ENCODE results near the gene FAAP20.

FAAP20 gene

GRCh38 chr1:2193514-2194281 lies 874 bp downstream of the FAAP20 start:
- DNase-seq = no peak

- DNase-seq = no peak
Observed at GRCh38 chr1:2192031-2192995, 2.3 kb downstream of the FAAP20 start.

GRCh38 chr1:2190491-2190976 lies 4.0 kb downstream of the FAAP20 start:
- DNase-seq = no peak

GRCh38 chr1:2189459-2190425 lies 4.8 kb downstream of the FAAP20 start:
- DNase-seq = peak; percentile 53 to 67

- no peak for DNase-seq
Observed at GRCh38 chr1:2188336-2188735, 6.2 kb downstream of the FAAP20 start.

GRCh38 chr1:2187619-2188018 lies 7.0 kb downstream of the FAAP20 start:
- DNase-seq = no peak

GRCh38 chr1:2186901-2187300 lies 7.7 kb downstream of the FAAP20 start:
- no peak for DNase-seq

- no peak for DNase-seq
Observed at GRCh38 chr1:2185880-2186855, 8.4 kb downstream of the FAAP20 start.

GRCh38 chr1:2184934-2185333 lies 9.6 kb downstream of the FAAP20 start:
- no peak for DNase-seq

- no peak for DNase-seq
Observed at GRCh38 chr1:2184531-2184930, 10.0 kb downstream of the FAAP20 start.

GRCh38 chr1:2183937-2184334 lies 10.6 kb downstream of the FAAP20 start:
- DNase-seq = no peak

- DNase-seq = no peak
Observed at GRCh38 chr1:2182376-2182775, 12.2 kb downstream of the FAAP20 start.

GRCh38 chr1:2181752-2182151 lies 12.8 kb downstream of the FAAP20 start:
- no peak for DNase-seq

GRCh38 chr1:2181271-2181670 lies 13.3 kb downstream of the FAAP20 start:
- no peak for DNase-seq

GRCh38 chr1:2180297-2181245 lies 14.0 kb downstream of the FAAP20 start:
- DNase-seq = no peak

- no peak for DNase-seq
Observed at GRCh38 chr1:2179283-2180013, 15.1 kb downstream of the FAAP20 start.

GRCh38 chr1:2178875-2179274 lies 15.7 kb downstream of the FAAP20 start:
- no peak for DNase-seq

GRCh38 chr1:2177946-2178538 lies 16.5 kb downstream of the FAAP20 start:
- DNase-seq = no peak

GRCh38 chr1:2177541-2177940 lies 17.0 kb downstream of the FAAP20 start:
- no peak for DNase-seq

Measured in AML-193 (cell line).